NCI-H1694 (cell line): Measurements from ENCODE around the gene ZFY.

ENCODE experiments used
- DNase-seq: peaks from one replicate; lab custom pipeline; 2025; lab: John Stamatoyannopoulos, UW

ZFY gene

GRCh38 chrY:2934861-2935715 lies at the start of gene ZFY:
Gene ZFY (plus strand): TSS chrY:2935381. CDS start chrY:2953937, 18,556 bp downstream.
- no peak for DNase-seq

GRCh38 chrY:2885880-2886279 lies 49.3 kb upstream of the ZFY start:
- no peak for DNase-seq

DNA sequence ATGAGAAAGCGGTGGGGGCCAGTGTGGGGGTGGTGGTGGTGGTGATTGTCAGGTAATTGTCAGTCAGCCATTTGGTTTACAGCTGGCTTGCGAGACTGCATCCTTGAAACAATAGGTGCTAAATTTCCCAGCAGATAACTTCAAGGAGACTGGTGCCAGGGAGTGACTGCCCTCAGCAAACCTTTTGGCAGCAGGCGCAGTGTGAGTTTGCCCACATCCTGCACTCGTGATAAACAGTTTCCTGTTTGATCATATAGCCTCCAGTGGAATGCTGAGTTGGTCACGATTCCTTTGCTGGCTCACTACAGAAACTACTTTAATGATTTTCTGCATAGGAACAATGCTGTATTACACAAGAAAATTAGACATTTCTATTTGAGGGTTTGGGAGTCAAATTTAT lies 47.8 kb upstream of the ZFY start:
- DNase-seq: no peak

GRCh38 chrY:2887955-2888354 lies 47.2 kb upstream of the ZFY start:
- no peak for DNase-seq

DNA sequence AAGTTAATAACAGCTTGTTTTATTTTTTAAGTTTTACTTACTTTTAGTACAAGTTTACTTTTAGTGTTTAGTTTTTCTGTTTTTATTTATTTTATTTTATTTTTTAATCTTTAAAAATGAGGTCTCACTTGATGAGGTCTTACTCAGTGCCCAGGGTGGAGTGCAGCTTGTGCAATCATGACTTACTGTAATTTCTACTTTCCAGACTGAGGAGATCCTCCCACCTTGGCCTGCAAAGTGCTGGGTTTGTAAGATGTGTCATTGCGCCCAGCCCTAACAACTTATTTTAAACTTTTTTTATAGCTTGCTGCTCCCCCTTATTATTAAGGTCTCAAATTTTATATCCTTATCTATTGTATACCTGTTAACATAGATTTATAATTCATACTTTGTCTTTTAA lies 41.7 kb upstream of the ZFY start:
- DNase-seq: no peak

DNA sequence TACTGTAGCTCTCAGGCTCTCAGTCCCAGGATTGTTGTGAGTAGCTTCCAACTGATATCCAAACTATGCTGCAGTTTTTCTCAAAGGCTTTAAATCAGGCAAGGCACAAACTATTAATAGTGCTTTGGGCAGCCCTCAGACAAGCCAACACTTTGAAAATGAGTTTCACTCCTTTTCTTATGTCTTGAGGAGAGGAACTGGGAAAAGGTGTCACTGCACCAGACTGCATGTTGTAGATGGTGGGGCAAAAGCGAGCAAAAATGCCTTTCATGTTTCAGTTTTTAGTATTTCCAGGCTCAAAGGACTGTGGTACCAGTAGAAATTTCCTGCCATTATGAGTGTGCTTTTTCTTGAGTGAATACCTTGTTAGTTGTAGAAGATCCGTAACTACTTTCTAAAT lies 39.1 kb upstream of the ZFY start:
- DNase-seq: no peak

- no peak for DNase-seq
Observed at GRCh38 chrY:2907356-2907755, 27.8 kb upstream of the ZFY start.

DNA sequence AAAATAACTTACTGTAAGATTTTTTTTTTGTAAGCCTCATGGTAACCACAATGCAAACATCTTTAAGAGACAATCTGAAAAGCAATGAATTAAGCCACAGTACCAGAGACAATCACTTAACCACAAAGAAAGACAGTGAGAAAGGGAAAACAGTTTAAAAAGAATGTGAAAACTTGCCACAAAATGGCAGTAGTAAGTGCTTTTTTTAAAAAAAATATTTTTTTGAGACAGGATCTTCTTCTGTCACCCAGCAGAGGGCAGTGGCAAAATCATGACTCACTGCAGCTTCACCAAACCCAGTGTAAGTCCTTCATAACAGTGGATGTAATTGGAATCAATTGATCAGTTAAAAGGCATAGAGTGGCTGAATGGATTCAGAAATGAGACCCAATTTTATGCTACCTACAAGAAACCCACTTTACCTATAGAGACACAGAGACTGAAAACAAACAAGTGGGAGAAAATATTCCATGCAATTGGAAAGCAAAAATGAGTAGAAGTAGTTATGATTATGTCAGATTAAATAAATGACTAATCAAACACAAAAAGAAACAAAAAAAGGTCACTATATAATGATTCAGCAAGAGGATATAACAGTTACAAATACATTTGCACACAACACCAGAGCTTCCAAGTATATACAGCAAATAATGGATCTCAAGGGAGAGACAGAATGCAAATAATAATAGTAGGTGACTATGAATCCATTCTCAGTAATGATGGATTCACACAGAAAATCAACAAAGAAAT lies 21.9 kb upstream of the ZFY start:
- DNase-seq: no peak

- no peak for DNase-seq
Observed at GRCh38 chrY:2934078-2934477, 1.1 kb upstream of the ZFY start.

GRCh38 chrY:2935716-2936435 lies 695 bp downstream of the ZFY start:
- no peak for DNase-seq

- no peak for DNase-seq
Observed at GRCh38 chrY:2936436-2936750, 1.2 kb downstream of the ZFY start.

DNA sequence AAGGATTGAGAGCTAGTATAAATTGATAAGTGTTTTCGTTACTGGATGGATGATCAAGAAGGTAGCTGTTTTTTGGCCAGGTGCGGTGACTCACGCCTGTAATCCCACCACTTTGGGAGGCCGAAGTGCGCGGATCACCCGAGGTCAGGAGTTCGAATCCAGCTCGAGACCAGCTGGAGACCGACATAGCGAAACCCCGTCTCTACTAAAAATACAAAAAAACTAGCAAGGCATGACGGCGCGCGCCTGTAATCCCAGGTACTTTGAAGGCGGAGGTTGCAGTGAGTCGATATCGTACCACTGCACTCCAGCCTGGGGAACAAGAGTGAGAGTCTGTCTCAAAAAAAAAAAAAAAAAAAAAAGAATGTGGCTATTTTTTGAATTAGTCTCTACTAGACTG lies 2.0 kb downstream of the ZFY start:
- DNase-seq: no peak

DNA sequence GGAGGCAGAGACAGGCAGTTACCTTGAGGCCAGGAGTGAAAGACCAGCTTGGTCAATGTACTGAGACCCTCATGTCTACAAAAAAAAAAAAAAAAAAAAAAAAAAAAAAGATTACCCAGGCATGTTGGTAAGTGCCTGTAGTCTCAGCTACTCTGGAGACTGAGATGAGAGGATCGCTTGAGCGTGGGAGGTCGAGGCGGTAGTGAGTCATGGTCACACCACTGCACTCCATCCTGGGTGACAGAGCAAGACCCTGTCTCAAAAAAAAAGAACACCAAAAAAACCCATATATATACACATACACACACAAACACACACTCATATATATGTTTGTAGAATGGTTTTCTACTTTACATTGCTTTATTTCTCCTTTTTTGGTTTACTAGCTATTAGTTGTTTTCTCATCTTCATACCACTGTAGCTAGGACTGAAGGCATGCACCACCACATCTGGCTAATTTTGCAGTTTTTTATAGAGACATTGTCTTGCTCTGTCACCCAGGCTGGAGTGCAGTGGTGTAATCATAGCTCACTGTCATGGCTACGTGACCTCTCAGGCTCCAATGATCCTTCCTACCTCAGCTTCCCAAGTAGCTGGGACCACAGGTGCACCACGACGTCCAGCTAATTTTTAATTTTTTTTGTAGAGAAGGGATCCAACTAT lies 14.5 kb downstream of the ZFY start:
- no peak for DNase-seq

DNA sequence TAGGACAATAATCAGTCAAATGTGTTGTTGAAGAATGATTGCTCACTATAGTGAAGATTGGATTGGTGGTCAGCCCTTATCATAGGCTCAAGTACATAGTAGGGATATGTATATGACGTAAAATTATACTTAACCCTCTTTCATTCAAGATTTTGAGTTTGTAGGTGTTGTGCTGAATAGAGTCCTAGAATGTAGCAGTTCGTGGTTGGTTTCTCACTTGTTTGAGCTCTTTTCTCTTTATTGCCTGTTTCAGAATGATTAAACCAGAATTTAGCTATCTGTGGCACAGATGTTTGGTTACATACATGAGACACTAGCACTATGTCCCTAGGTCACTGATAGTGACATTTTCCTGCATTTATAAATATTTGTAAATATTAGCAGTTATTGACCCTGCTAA lies 15.5 kb downstream of the ZFY start:
- no peak for DNase-seq

GRCh38 chrY:2952912-2953311 lies 17.7 kb downstream of the ZFY start:
- DNase-seq: no peak

GRCh38 chrY:2954735-2955134 lies 19.6 kb downstream of the ZFY start:
- DNase-seq: no peak

DNA sequence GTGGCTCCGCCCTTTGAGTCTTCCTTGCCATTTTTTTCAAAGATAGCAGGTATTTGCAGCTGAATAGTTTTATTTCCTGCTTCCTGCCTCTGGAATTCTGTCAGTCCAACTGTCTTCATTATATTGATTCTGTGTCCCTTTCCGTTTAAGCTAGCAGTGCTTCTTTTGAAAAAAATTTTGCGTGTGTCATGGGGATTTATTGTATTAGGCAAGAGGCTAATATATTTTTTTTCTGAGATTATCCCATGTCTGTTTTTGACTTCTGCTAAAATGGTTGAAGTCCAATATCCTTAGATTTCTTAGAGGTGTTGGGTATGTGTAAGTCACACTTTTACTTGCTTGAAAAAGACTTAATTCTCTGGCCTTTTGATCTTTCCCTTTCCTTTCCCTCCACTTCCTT lies 20.4 kb downstream of the ZFY start:
- DNase-seq: no peak

GRCh38 chrY:2962061-2962460 lies 26.9 kb downstream of the ZFY start:
- DNase-seq: no peak

GRCh38 chrY:2964814-2965213 lies 29.6 kb downstream of the ZFY start:
- DNase-seq: no peak

DNA sequence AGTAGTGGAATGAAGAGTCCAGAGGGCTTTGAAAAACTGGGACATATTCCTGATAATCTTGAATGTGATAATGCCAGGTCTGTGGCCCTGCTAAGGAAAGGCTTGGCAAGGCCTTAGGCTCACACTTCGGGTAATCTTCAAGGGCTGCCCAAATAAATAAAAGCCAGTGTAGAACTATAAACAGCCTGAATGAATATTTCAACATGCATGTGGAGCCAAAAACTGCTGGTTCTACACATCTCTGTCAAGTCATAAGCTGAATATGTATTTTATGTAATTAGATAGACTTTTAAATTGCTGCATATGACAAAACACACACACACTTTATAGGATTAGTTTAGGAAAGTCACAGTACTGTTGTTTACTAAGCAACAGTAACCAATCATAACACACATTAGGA lies 30.4 kb downstream of the ZFY start:
- no peak for DNase-seq

DNA sequence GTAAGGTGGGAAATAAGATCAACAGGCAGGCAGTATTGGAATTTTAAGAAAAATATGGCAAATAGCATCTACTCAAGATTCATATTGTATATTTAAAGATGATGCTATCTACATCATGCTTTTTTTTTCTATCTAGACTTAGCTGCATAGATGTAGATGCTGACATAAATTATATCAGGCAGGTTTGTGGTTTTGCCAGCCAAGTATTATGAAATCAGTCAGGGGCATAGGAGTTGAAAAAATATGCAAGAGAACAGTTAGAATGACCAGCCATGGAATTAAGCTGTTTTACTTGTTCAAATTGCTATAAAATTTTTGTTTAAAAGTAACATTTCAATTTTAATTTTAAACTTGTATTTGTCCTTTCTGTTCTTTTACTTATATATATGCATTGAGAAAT lies 34.4 kb downstream of the ZFY start:
- DNase-seq: no peak

DNA sequence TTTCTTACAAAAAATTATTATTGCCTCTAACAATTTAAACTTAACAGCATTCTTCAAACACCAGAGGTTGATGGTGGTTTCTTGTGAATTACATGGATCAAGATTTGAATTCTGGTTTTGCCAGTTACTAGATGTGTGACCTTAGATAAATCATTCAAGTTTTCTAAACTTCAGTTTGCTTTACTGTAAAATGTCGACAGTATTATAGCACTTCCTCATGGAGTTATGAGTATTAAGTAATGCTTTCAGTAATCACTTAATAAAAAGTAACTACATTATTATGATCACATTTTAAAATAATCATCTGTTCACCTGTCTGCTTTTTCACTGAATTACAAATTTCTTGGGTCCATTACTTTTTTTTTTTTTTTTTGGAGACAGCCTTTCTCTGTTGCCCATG lies 37.5 kb downstream of the ZFY start:
- no peak for DNase-seq
